GM23338 (cell line): Measurements from ENCODE around the gene ERF.

Experiments
- EZH2 ChIP-seq: fragments of 200-600 bp; sonication (generic); IDR thresholded peaks from one replicate; pipeline ENCODE4 v1.8.0; 2017; ENCODE audit warnings: antibody characterized with exemption, mild to moderate bottlenecking, low read depth; ENCODE audit not compliant: unreplicated experiment
- EZH2phosphoT487 ChIP-seq: fragments of 200-600 bp; sonication (generic); IDR thresholded peaks from one replicate; pipeline ENCODE4 v1.8.1; 2018; ENCODE audit warnings: antibody characterized with exemption; ENCODE audit not compliant: unreplicated experiment
- JUNB ChIP-seq: IDR thresholded peaks from one replicate; pipeline ENCODE4 v1.6.1; 2016; ENCODE audit warnings: antibody characterized with exemption; ENCODE audit not compliant: unreplicated experiment
- POLR2AphosphoS5 ChIP-seq: IDR thresholded peaks from 2 replicates; pipeline ENCODE4 v1.6.1; 2016; ENCODE audit warnings: antibody characterized with exemption, low read depth
- STAT1 ChIP-seq: IDR thresholded peaks from one replicate; pipeline ENCODE4 v1.6.1; 2016; ENCODE audit warnings: antibody characterized with exemption; ENCODE audit not compliant: unreplicated experiment
- TF ChIP-seq, protein P1 (sequence below), 2 experiments: fragments of 200-600 bp in 1 of 2; sonication (generic) in 1 of 2; conservative IDR thresholded peaks; 2 replicates each; pipeline versions ENCODE4 v1.5.1 to v1.6.1; 2016 to 2017; ENCODE audit warnings: antibody characterized with exemption in 2 of 2, low read depth in 2 of 2, mild to moderate bottlenecking in 2 of 2, moderate library complexity in 1 of 2
- TF ChIP-seq, protein P2 (sequence below): IDR thresholded peaks from one replicate; pipeline ENCODE4 v1.6.1; 2018; ENCODE audit warnings: antibody characterized with exemption; ENCODE audit not compliant: unreplicated experiment

DNA sequence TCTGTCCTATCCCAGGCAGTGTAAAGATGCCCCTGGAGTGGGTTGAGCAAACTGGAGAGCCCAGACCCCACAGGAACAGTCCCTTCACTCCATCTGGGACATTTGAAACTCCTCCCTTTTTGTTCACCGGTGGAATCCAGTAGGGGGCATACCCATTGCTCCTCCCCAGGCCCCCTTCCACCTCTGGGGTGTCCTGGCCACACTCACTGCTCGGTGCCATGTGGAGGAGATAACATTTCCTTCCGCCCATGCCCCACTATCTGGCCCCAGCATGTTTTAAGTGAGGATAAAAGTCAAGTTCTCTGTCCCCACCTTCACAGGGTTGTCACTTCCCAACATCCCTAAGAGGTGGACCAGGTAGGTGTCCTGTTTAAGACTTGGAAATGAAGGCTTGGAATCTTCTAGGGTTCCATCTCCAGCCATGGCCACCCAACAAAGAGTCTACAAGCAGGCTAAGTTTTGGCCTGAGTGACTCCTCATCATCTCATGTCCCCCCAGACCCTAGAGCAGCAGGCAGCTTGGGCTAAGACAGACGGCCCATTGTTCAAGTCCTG is 25.6 kb downstream of the ERF start:
- TF ChIP-seq, protein P1, sequence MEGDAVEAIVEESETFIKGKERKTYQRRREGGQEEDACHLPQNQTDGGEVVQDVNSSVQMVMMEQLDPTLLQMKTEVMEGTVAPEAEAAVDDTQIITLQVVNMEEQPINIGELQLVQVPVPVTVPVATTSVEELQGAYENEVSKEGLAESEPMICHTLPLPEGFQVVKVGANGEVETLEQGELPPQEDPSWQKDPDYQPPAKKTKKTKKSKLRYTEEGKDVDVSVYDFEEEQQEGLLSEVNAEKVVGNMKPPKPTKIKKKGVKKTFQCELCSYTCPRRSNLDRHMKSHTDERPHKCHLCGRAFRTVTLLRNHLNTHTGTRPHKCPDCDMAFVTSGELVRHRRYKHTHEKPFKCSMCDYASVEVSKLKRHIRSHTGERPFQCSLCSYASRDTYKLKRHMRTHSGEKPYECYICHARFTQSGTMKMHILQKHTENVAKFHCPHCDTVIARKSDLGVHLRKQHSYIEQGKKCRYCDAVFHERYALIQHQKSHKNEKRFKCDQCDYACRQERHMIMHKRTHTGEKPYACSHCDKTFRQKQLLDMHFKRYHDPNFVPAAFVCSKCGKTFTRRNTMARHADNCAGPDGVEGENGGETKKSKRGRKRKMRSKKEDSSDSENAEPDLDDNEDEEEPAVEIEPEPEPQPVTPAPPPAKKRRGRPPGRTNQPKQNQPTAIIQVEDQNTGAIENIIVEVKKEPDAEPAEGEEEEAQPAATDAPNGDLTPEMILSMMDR (conservative IDR thresholded peaks at IDR 0.05; ENCODE audit: low read depth in 2 of 2) = no peak; a peak in 1 of 4 replicates
- TF ChIP-seq EZH2 = no peak
- TF ChIP-seq POLR2AphosphoS5 = no peak
- no peak for TF ChIP-seq JUNB
- TF ChIP-seq, protein P2, sequence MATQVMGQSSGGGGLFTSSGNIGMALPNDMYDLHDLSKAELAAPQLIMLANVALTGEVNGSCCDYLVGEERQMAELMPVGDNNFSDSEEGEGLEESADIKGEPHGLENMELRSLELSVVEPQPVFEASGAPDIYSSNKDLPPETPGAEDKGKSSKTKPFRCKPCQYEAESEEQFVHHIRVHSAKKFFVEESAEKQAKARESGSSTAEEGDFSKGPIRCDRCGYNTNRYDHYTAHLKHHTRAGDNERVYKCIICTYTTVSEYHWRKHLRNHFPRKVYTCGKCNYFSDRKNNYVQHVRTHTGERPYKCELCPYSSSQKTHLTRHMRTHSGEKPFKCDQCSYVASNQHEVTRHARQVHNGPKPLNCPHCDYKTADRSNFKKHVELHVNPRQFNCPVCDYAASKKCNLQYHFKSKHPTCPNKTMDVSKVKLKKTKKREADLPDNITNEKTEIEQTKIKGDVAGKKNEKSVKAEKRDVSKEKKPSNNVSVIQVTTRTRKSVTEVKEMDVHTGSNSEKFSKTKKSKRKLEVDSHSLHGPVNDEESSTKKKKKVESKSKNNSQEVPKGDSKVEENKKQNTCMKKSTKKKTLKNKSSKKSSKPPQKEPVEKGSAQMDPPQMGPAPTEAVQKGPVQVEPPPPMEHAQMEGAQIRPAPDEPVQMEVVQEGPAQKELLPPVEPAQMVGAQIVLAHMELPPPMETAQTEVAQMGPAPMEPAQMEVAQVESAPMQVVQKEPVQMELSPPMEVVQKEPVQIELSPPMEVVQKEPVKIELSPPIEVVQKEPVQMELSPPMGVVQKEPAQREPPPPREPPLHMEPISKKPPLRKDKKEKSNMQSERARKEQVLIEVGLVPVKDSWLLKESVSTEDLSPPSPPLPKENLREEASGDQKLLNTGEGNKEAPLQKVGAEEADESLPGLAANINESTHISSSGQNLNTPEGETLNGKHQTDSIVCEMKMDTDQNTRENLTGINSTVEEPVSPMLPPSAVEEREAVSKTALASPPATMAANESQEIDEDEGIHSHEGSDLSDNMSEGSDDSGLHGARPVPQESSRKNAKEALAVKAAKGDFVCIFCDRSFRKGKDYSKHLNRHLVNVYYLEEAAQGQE = no peak
- no peak for TF ChIP-seq STAT1
- TF ChIP-seq EZH2phosphoT487 = no peak
